Activated gamma-delta T cell treated with anti-CD3 and anti-CD28 coated beads, Interleukin-2, amount 50 U/mL, for 16 hours (primary cell): Measurements from ENCODE around the gene ABCA12.

Source experiments
- DNase-seq: peaks from one replicate; pipeline ENCODE4 v3.0.0-alpha.2; 2020; ENCODE audit warnings: low read depth

The ABCA12 gene

GRCh38 chr2:215119847-215120246 lies 18.6 kb downstream of the ABCA12 start:
- DNase-seq, result no peak

DNA sequence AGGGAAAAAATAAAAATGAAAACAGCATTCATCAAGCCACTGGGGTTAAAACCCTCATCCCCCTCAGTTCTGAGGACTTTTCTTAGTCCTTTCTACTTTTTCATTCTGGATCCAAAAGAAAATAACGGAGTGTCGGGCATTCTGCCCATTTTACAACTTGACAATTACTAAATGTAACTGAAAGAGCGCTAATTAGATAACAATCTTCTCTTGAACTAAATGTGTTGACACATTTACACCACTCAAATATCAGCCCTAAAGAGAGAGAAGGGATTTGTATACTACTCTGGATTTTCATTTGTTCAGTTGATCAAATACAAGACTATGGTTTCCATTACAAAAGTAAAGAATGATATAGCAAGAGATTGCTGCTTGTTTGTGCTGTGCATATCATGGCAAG lies 27.5 kb downstream of the ABCA12 start:
- DNase-seq, result no peak

DNA sequence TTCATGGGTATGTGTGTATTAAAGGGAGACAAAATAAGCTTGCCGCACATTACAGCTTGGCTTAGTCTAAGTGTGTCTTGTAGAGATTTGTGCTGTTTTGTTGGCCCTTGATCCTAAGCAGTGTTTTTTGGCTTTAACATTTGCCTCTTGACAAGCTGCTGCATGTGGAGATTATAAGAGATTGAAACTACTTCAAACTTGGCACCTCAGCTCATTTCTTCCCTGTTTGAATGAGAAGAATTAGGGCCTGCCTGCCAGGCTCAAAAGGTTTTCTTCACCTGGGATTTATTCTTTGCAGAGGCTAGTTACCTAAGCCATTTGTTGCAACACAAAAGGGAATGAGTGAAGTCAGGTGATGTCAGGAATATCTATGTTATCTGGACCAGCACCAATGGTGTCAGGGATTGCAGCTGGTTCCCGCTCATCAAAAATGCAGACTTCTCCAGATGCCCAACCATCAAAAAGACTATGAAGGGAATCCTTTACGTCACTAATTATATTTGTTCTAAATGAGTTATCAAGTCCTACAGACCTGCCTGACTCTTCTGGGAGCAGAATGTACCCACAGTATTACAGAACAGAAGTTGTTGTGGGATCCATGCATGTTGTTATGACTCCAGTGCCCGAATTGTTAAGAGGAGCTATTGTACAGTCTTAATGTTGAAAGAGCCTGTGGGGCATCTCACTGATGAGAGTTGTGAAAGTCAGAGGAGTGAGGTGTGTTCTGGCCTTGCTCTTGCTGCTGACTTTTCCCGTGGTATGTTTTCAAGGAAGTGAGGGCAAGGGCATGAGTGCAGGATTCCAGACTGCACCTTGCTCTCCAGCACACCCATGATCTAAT lies 31.0 kb downstream of the ABCA12 start:
- no peak for DNase-seq

DNA sequence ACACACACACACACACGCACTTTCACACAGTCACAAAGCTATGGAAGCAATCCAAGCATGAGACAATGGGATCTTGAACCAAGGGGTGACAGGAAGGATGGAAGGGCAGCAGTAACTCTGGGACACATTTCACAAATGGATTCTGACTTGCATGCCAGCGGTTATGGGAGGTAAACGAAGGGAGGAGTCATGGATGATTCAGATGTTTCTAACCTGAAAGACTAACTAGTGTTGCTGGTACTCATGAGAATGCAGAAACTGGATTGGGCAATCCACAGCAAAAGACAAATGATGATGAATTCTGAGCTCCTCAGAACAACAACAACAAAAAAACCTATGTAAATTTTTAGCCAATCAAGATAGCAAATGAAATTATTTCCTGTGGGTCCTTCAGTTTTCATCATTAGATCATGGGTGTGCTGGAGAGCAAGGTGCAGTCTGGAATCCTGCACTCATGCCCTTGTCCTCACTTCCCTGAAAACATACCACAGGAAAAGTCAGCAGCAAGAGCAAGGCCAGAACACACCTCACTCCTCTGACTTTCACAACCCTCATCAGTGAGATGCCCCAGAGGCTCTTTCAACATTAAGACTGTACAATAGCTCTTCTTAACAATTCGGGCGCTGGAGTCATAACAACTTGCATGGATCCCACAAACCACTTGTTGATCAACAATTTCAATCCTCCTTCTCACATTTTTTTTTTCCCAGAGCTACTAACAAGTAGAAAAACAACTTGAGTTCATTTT lies 32.6 kb downstream of the ABCA12 start:
- DNase-seq, result no peak

- no peak for DNase-seq
Measured at GRCh38 chr2:215104226-215104625, 34.2 kb downstream of the ABCA12 start.

GRCh38 chr2:215098875-215099274 lies 39.6 kb downstream of the ABCA12 start:
- no peak for DNase-seq

DNA sequence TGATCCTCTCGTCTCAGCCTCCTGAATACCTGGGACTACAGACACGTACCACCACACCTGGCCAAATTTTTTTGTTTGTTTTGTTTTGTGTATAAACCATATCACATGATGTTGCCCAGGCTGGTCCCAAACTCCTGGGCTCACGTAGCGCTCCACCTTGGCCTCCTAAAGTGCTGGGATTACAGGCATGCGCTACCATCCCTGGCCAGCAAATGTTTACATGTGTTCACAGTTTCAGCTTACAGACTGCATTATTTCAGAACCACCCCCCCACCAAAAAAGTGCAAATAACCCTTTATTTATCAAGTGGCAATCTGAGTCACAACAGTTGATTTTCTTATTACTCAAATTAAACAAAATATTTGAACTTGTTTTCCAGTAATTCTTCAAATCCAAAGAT lies 54.3 kb downstream of the ABCA12 start:
- DNase-seq, result no peak

- DNase-seq, result no peak
Measured at GRCh38 chr2:215083146-215083545, 55.3 kb downstream of the ABCA12 start.

GRCh38 chr2:215082446-215082845 lies 56.0 kb downstream of the ABCA12 start:
- DNase-seq, result no peak

DNA sequence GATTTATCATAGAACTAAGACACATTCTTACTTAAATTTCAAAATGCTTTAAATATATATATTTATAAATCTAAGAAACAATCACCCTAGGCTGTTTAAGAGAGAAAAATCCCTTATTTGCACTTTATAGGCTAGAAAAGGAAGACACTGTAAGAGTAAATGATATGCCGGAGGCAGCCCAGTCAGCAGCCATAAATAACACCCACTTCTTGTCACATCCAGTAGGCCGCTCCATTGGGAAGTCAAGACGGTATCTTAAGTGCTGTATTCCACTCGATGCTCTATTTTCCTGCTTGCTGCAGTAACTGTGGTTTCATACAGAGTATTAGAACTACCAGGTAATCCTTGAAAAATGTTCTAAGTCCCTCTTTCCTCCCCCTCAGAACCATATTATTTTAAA lies 57.9 kb downstream of the ABCA12 start:
- no peak for DNase-seq

DNA sequence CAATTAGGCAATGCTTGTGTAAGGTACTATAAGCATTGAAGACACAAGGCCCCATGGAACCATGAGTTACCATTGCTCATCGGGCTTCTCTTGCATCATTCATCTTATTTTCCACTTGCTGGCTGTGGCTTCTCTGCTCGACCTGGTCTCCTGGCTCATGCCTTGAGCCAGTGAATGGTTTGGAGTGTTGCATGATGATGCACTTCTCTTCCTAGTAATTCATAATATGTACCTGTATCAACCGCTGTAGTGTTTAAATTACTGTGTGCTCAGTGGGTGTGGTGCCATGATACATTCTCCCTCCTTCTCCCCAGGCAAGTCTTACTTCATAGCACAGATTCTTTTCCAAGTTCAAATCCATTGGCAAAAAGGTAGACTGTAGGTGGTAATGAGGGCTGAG lies 66.8 kb downstream of the ABCA12 start:
- no peak for DNase-seq

- no peak for DNase-seq
Measured at GRCh38 chr2:215068399-215068798, 70.0 kb downstream of the ABCA12 start.

DNA sequence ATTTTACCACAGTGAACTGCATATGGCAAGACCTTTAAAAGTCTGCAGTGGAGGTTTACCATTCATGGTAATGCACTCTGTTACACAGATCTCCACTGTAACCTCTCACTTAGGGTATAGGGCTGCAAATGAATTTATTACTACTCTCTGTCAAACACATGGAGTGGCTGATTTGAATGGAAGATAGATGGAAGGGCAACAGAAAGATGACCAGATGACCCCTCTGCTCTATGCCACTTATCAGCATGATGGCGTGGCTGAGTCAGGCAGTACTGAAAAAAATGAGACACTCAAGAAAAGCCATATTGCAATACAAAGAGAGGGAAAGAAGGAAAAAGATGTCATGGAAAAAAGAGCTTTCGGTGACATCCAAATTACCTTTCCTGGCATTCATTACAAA lies 72.3 kb downstream of the ABCA12 start:
- DNase-seq, result no peak

DNA sequence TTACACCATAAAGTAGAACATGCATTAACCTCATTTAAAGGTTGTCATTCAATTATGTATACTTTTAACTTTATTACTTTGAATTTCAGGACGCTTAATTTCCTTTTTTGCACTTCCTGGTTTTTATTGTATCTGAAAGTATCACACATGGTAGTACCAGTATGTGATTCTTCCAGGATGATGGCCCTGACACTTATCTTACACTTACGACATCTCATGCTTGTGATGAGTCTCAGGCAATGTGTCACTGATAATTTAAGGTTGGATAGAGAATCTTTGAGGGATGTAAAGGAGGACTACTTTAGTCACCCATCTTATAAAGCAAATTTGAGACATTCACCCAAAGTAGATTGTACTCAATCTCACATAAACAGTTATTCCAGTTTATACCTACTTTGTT lies 74.9 kb downstream of the ABCA12 start:
- no peak for DNase-seq

GRCh38 chr2:215060861-215061536 lies 77.4 kb downstream of the ABCA12 start:
- no peak for DNase-seq

DNA sequence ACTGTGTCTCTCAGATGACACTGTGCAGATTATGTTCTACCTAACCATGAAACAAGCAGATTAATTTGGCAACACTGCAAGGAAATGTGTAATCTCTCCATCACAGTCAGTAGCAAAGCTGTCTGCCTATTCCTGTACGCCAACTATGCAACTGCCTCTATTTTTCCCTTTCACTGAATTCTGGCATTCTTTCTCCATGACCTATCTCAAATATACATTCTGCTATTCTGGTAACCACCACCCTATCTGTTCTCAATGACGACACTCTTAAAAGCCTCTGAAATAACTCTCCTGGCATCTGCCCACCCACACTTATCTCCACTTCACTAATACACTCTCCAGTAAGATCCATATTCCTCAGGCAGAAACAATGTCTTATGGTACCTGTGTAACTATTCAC lies 78.7 kb downstream of the ABCA12 start:
- no peak for DNase-seq

DNA sequence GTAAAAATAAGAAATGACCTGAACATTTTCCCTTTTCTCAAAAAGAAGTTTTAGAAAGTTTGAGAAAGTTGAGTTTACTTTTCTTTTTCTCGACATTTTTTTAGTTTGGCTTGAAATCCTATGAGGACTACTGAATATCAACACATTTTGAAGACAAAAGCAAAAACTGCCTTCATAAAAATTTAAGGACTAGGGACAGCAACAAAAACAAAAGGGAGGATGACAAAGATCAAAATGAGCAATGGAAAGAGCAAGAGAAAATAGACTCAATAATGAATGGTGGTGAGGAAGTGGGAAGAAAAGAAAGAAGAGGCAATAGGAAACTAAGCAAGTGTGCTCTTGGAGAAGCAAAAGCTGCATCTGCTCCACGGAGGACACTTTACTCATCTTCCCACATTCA lies 82.5 kb downstream of the ABCA12 start:
- no peak for DNase-seq

GRCh38 chr2:215052810-215053209 lies 85.6 kb downstream of the ABCA12 start:
- no peak for DNase-seq

GRCh38 chr2:215052404-215052803 lies 86.0 kb downstream of the ABCA12 start:
- DNase-seq, result no peak

DNA sequence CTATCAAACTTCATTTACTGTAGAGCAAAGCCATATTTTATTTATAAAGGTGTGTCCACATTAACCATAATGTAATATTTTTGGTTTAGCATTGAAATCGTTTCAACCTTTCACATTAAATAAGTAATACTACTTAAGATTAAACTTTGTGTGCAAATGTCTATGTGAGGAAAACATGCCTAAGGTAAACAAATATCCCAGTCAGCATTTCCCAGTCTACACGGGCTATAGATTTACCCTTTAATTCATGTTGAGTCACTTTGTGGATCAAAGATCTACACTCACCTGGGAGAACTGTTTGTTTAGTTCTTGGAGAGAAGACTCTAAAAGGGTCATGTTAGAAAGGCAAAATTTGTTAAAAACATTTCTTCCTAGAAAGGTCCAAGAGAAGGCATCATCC lies 89.1 kb downstream of the ABCA12 start:
- no peak for DNase-seq

GRCh38 chr2:215038421-215038820 lies 100.0 kb downstream of the ABCA12 start:
- DNase-seq, result no peak

GRCh38 chr2:215036314-215036713 lies 102.1 kb downstream of the ABCA12 start:
- no peak for DNase-seq

GRCh38 chr2:215034154-215034553 lies 104.3 kb downstream of the ABCA12 start:
- DNase-seq, result no peak
